Liver (tissue), 9 donors: ENCODE data around the gene LGR4. TPM values are rescaled to one million over a fixed set of nuclear protein-coding genes. Genes with fewer than 3 reads are reported as not detected.

Experiments used
- DNase-seq: peaks from one replicate; pipeline ENCODE4 v3.0.0-alpha.2; 2017; ENCODE audit warnings: low spot score
- H3K27ac ChIP-seq, 2 donors: one replicate each; pipeline ENCODE4 v1.7.0; 2013; ENCODE audit warnings: inconsistent platforms in 2 of 2, low read length in 2 of 2, control low read depth in 1 of 2, low read depth in 1 of 2, mild to moderate bottlenecking in 1 of 2
- H3K27me3 ChIP-seq, 4 donors: one replicate each; pipeline versions ENCODE4 v1.6.1 to v1.7.0; 2013; ENCODE audit warnings: low read length in 3 of 4, inconsistent platforms in 1 of 4, mild to moderate bottlenecking in 1 of 4, moderate library complexity in 1 of 4; ENCODE audit not compliant: control insufficient read depth in 4 of 4, insufficient read depth in 4 of 4
- H3K36me3 ChIP-seq, 4 donors: one replicate each; pipeline versions ENCODE4 v1.6.1 to v1.7.0; 2013; ENCODE audit warnings: low read length in 3 of 4, mild to moderate bottlenecking in 3 of 4, low read depth in 1 of 4, moderate library complexity in 1 of 4; ENCODE audit not compliant: control insufficient read depth in 4 of 4, insufficient read depth in 3 of 4
- H3K4me1 ChIP-seq, 4 donors: one replicate each; pipeline versions ENCODE4 v1.6.1 to v1.7.0; 2013; ENCODE audit warnings: low read length in 3 of 4, mild to moderate bottlenecking in 3 of 4, moderate library complexity in 1 of 4; ENCODE audit not compliant: control insufficient read depth in 4 of 4, insufficient read depth in 4 of 4
- H3K4me3 ChIP-seq, 3 donors: one replicate each; pipeline versions ENCODE4 v1.6.1 to v1.7.0; 2013; ENCODE audit warnings: low read length in 3 of 3, control low read depth in 1 of 3, low read depth in 1 of 3, mild to moderate bottlenecking in 1 of 3
- H3K9ac ChIP-seq, 2 donors: one replicate each; pipeline ENCODE4 v1.7.0; 2013; ENCODE audit warnings: low read length in 2 of 2, mild to moderate bottlenecking in 2 of 2, moderate library complexity in 2 of 2, control low read depth in 1 of 2, low read depth in 1 of 2
- H3K9me3 ChIP-seq, 4 donors: one replicate each; pipeline versions ENCODE4 v1.6.1 to v1.7.0; 2013; ENCODE audit warnings: low read length in 3 of 4; ENCODE audit not compliant: control insufficient read depth in 4 of 4
- ATF3 ChIP-seq: IDR thresholded peaks from 2 replicates; pipeline ENCODE4 v1.6.1; 2016; ENCODE audit warnings: antibody characterized with exemption
- CTCF ChIP-seq: fragments of 150-350 bp; IDR thresholded peaks from 2 replicates; pipeline ENCODE4 v1.5.1; 2017; ENCODE audit warnings: improper control_type of control experiment, low read depth, low read length; ENCODE audit not compliant: missing input control
- EGR1 ChIP-seq, 2 donors: IDR thresholded peaks; 2 replicates each; pipeline ENCODE4 v1.6.1; 2016 to 2018; ENCODE audit warnings: antibody characterized with exemption in 2 of 2, low read depth in 2 of 2
- FOXA1 ChIP-seq: IDR thresholded peaks from 2 replicates; pipeline ENCODE4 v1.6.1; 2016; ENCODE audit warnings: antibody characterized with exemption
- FOXA2 ChIP-seq: IDR thresholded peaks from 2 replicates; pipeline ENCODE4 v1.6.1; 2016; ENCODE audit warnings: antibody characterized with exemption
- GABPA ChIP-seq, 2 donors: IDR thresholded peaks in 1 of 2; conservative IDR thresholded peaks in 1 of 2; 2 replicates each; pipeline ENCODE4 v1.6.1; 2016; ENCODE audit warnings: antibody characterized with exemption in 2 of 2, mild to moderate bottlenecking in 1 of 2, moderate library complexity in 1 of 2
- HNF4A ChIP-seq, 2 donors: conservative IDR thresholded peaks; 2 replicates each; pipeline ENCODE4 v1.6.1; 2016; ENCODE audit warnings: antibody characterized with exemption in 2 of 2, mild to moderate bottlenecking in 2 of 2
- HNF4G ChIP-seq: IDR thresholded peaks from 2 replicates; pipeline ENCODE4 v1.6.1; 2016; ENCODE audit warnings: antibody characterized with exemption
- JUND ChIP-seq, 2 donors: IDR thresholded peaks; 2 replicates each; pipeline ENCODE4 v1.6.1; 2016; ENCODE audit warnings: antibody characterized with exemption in 2 of 2
- NR2F2 ChIP-seq: IDR thresholded peaks from 2 replicates; pipeline ENCODE4 v1.6.1; 2016; ENCODE audit warnings: antibody characterized with exemption
- RAD21 ChIP-seq, 2 donors: IDR thresholded peaks; 2 replicates each; pipeline ENCODE4 v1.6.1; 2016; ENCODE audit warnings: antibody characterized with exemption in 2 of 2, mild to moderate bottlenecking in 2 of 2
- REST ChIP-seq: IDR thresholded peaks from 2 replicates; pipeline ENCODE4 v1.6.1; 2016; ENCODE audit warnings: antibody characterized with exemption, mild to moderate bottlenecking
- RXRA ChIP-seq, 2 donors: IDR thresholded peaks; 2 replicates each; pipeline ENCODE4 v1.6.1; 2017 to 2018; ENCODE audit warnings: antibody characterized with exemption in 2 of 2, mild to moderate bottlenecking in 1 of 2
- SP1 ChIP-seq: IDR thresholded peaks from 2 replicates; pipeline ENCODE4 v1.6.1; 2018; ENCODE audit warnings: antibody characterized with exemption, mild to moderate bottlenecking
- TAF1 ChIP-seq: conservative IDR thresholded peaks from 2 replicates; pipeline ENCODE4 v1.6.1; 2016; ENCODE audit warnings: antibody characterized with exemption, mild to moderate bottlenecking
- YY1 ChIP-seq: IDR thresholded peaks from 2 replicates; pipeline ENCODE4 v1.6.1; 2016; ENCODE audit warnings: antibody characterized with exemption, mild to moderate bottlenecking
- ZBTB33 ChIP-seq: IDR thresholded peaks from 2 replicates; pipeline ENCODE4 v1.6.1; 2016; ENCODE audit warnings: antibody characterized with exemption
- WGBS: extraction: QIAGEN DNeasy Blood & Tissue Kit; methylation state at CpG from one replicate; pipeline ENCODE4 v1.1.7; 2013; 5-methylcytosine and 5-hydroxymethylcytosine counted together
- polyA plus RNA-seq, 2 donors: library from polyadenylated mRNA; stranded (reverse) in 1 of 2; unstranded in 1 of 2; fragments of 200-250 nt in 1 of 2; fragments of >200 nt in 1 of 2; fragmentation: Nextera tagmentation in 1 of 2; extraction: Ambion mirVana in 1 of 2; gene quantifications; one replicate each; pipeline versions ENCODE4 v1.2.1 to v1.2.3, GENCODE V29; 2013 to 2015
- total RNA-seq, 2 donors: library from RNA; depleted of rRNA; stranded (reverse); fragments of >200 nt; gene quantifications; one replicate each; pipeline ENCODE4 v1.2.3, GENCODE V29; 2014
- donor health status: healthy.
- donor health status: healthy.
- donor health status: healthy.
- donor health status: healthy.
- donor health status: healthy.

Gene LGR4
- total and polyA plus RNA-seq, 4 donors: 13.7 to 95.3 (median 42.5) TPM

GRCh38 chr11:27390318-27391295, 82.0 kb downstream of the LGR4 start:
- no peak overlapping the region for H3K27ac ChIP-seq
- peak in 1 of 2 donors; percentile 27 for TF ChIP-seq RAD21 (IDR thresholded peaks at IDR 0.05)
- peak; percentile 61 to 81 for TF ChIP-seq HNF4A (conservative IDR thresholded peaks at IDR 0.05)
- no peak for TF ChIP-seq SP1
- peak; percentile 17 for TF ChIP-seq HNF4G
- WGBS: 85% methylated on average over 6 of the region's 6 CpGs
- H3K9me3 ChIP-seq: no peaks in the 10 kb centered on the region
- peaks cover 3 to 32% (median 29%) of the 10 kb centered on the region in 4 donors for H3K4me1 ChIP-seq
- H3K27me3 ChIP-seq: no peaks in the 10 kb centered on the region
- H3K4me3 ChIP-seq: no peak overlapping the region
- no peaks in the 10 kb centered on the region for H3K36me3 ChIP-seq
- H3K9ac ChIP-seq: no peak overlapping the region
- no peak for DNase-seq

GRCh38 chr11:27388869-27389268, 83.7 kb downstream of the LGR4 start:
- Histone ChIP-seq H3K9ac (no peak overlapping the region), H3K27ac (no peak overlapping the region), H3K27me3 (no peaks in the 10 kb centered on the region), H3K4me1 (peaks cover 2 to 22% (median 20%) of the 10 kb centered on the region in 4 donors), H3K9me3 (no peaks in the 10 kb centered on the region), H3K36me3 (peaks cover 0 to 10% (median 3%) of the 10 kb centered on the region in 4 donors), H3K4me3 (no peak overlapping the region)
- no peak for DNase-seq
- WGBS: 79% methylated on average over 1 of the region's 1 CpG
- TF ChIP-seq CTCF (no peak), GABPA (IDR thresholded peaks at IDR 0.05 in 1 of 2, conservative IDR thresholded peaks at IDR 0.05 in 1 of 2) (no peak), SP1 (no peak), NR2F2 (no peak), EGR1 (IDR thresholded peaks at IDR 0.05; ENCODE audit: low read depth in 2 of 2) (no peak), FOXA2 (no peak), ATF3 (no peak), TAF1 (no peak)

GRCh38 chr11:27388001-27388400, 84.6 kb downstream of the LGR4 start:
- Histone ChIP-seq H3K9me3 (no peaks in the 10 kb centered on the region), H3K27ac (no peak overlapping the region), H3K9ac (no peak overlapping the region), H3K36me3 (peaks cover 0 to 14% (median 3%) of the 10 kb centered on the region in 4 donors), H3K4me1 (peaks cover 2 to 24% (median 18%) of the 10 kb centered on the region in 4 donors), H3K4me3 (no peak overlapping the region), H3K27me3 (no peaks in the 10 kb centered on the region)
- WGBS: 46% methylated on average over 2 of the region's 2 CpGs
- no peak for DNase-seq
- TF ChIP-seq ATF3: no peak
- no peak for TF ChIP-seq FOXA2
- TF ChIP-seq NR2F2: no peak
- TF ChIP-seq ZBTB33: no peak
- no peak for TF ChIP-seq YY1
- no peak for TF ChIP-seq HNF4A (conservative IDR thresholded peaks at IDR 0.05)
- TF ChIP-seq GABPA (IDR thresholded peaks at IDR 0.05 in 1 of 2, conservative IDR thresholded peaks at IDR 0.05 in 1 of 2): no peak
- TF ChIP-seq JUND (IDR thresholded peaks at IDR 0.05): no peak
- no peak for TF ChIP-seq TAF1
- no peak for TF ChIP-seq SP1
- TF ChIP-seq RXRA (IDR thresholded peaks at IDR 0.05): no peak
- no peak for TF ChIP-seq FOXA1
- no peak for TF ChIP-seq REST
- no peak for TF ChIP-seq HNF4G
- no peak for TF ChIP-seq RAD21 (IDR thresholded peaks at IDR 0.05)
